Liver (tissue), 9 donors: ENCODE data around the gene CHRNA4. TPM values are rescaled to one million over a fixed set of nuclear protein-coding genes. Genes with fewer than 3 reads are reported as not detected.

ENCODE experiments used
- DNase-seq: peaks from one replicate; pipeline ENCODE4 v3.0.0-alpha.2; 2017; ENCODE audit warnings: low spot score
- H3K27ac ChIP-seq, 2 donors: one replicate each; pipeline ENCODE4 v1.7.0; 2013; ENCODE audit warnings: inconsistent platforms in 2 of 2, low read length in 2 of 2, control low read depth in 1 of 2, low read depth in 1 of 2, mild to moderate bottlenecking in 1 of 2
- H3K27me3 ChIP-seq, 4 donors: one replicate each; pipeline versions ENCODE4 v1.6.1 to v1.7.0; 2013; ENCODE audit warnings: low read length in 3 of 4, inconsistent platforms in 1 of 4, mild to moderate bottlenecking in 1 of 4, moderate library complexity in 1 of 4; ENCODE audit not compliant: control insufficient read depth in 4 of 4, insufficient read depth in 4 of 4
- H3K36me3 ChIP-seq, 4 donors: one replicate each; pipeline versions ENCODE4 v1.6.1 to v1.7.0; 2013; ENCODE audit warnings: low read length in 3 of 4, mild to moderate bottlenecking in 3 of 4, low read depth in 1 of 4, moderate library complexity in 1 of 4; ENCODE audit not compliant: control insufficient read depth in 4 of 4, insufficient read depth in 3 of 4
- H3K4me1 ChIP-seq, 4 donors: one replicate each; pipeline versions ENCODE4 v1.6.1 to v1.7.0; 2013; ENCODE audit warnings: low read length in 3 of 4, mild to moderate bottlenecking in 3 of 4, moderate library complexity in 1 of 4; ENCODE audit not compliant: control insufficient read depth in 4 of 4, insufficient read depth in 4 of 4
- H3K4me3 ChIP-seq, 3 donors: one replicate each; pipeline versions ENCODE4 v1.6.1 to v1.7.0; 2013; ENCODE audit warnings: low read length in 3 of 3, control low read depth in 1 of 3, low read depth in 1 of 3, mild to moderate bottlenecking in 1 of 3
- H3K9ac ChIP-seq, 2 donors: one replicate each; pipeline ENCODE4 v1.7.0; 2013; ENCODE audit warnings: low read length in 2 of 2, mild to moderate bottlenecking in 2 of 2, moderate library complexity in 2 of 2, control low read depth in 1 of 2, low read depth in 1 of 2
- H3K9me3 ChIP-seq, 4 donors: one replicate each; pipeline versions ENCODE4 v1.6.1 to v1.7.0; 2013; ENCODE audit warnings: low read length in 3 of 4; ENCODE audit not compliant: control insufficient read depth in 4 of 4
- EGR1 ChIP-seq, 2 donors: IDR thresholded peaks; 2 replicates each; pipeline ENCODE4 v1.6.1; 2016 to 2018; ENCODE audit warnings: antibody characterized with exemption in 2 of 2, low read depth in 2 of 2
- FOXA1 ChIP-seq: IDR thresholded peaks from 2 replicates; pipeline ENCODE4 v1.6.1; 2016; ENCODE audit warnings: antibody characterized with exemption
- FOXA2 ChIP-seq: IDR thresholded peaks from 2 replicates; pipeline ENCODE4 v1.6.1; 2016; ENCODE audit warnings: antibody characterized with exemption
- HNF4A ChIP-seq, 2 donors: conservative IDR thresholded peaks; 2 replicates each; pipeline ENCODE4 v1.6.1; 2016; ENCODE audit warnings: antibody characterized with exemption in 2 of 2, mild to moderate bottlenecking in 2 of 2
- HNF4G ChIP-seq: IDR thresholded peaks from 2 replicates; pipeline ENCODE4 v1.6.1; 2016; ENCODE audit warnings: antibody characterized with exemption
- JUND ChIP-seq, 2 donors: IDR thresholded peaks; 2 replicates each; pipeline ENCODE4 v1.6.1; 2016; ENCODE audit warnings: antibody characterized with exemption in 2 of 2
- NR2F2 ChIP-seq: IDR thresholded peaks from 2 replicates; pipeline ENCODE4 v1.6.1; 2016; ENCODE audit warnings: antibody characterized with exemption
- RAD21 ChIP-seq, 2 donors: IDR thresholded peaks; 2 replicates each; pipeline ENCODE4 v1.6.1; 2016; ENCODE audit warnings: antibody characterized with exemption in 2 of 2, mild to moderate bottlenecking in 2 of 2
- REST ChIP-seq: IDR thresholded peaks from 2 replicates; pipeline ENCODE4 v1.6.1; 2016; ENCODE audit warnings: antibody characterized with exemption, mild to moderate bottlenecking
- RXRA ChIP-seq, 2 donors: IDR thresholded peaks; 2 replicates each; pipeline ENCODE4 v1.6.1; 2017 to 2018; ENCODE audit warnings: antibody characterized with exemption in 2 of 2, mild to moderate bottlenecking in 1 of 2
- TAF1 ChIP-seq: conservative IDR thresholded peaks from 2 replicates; pipeline ENCODE4 v1.6.1; 2016; ENCODE audit warnings: antibody characterized with exemption, mild to moderate bottlenecking
- YY1 ChIP-seq: IDR thresholded peaks from 2 replicates; pipeline ENCODE4 v1.6.1; 2016; ENCODE audit warnings: antibody characterized with exemption, mild to moderate bottlenecking
- WGBS: extraction: QIAGEN DNeasy Blood & Tissue Kit; methylation state at CpG from one replicate; pipeline ENCODE4 v1.1.7; 2013; 5-methylcytosine and 5-hydroxymethylcytosine counted together
- polyA plus RNA-seq, 2 donors: library from polyadenylated mRNA; stranded (reverse) in 1 of 2; unstranded in 1 of 2; fragments of 200-250 nt in 1 of 2; fragments of >200 nt in 1 of 2; fragmentation: Nextera tagmentation in 1 of 2; extraction: Ambion mirVana in 1 of 2; gene quantifications; one replicate each; pipeline versions ENCODE4 v1.2.1 to v1.2.3, GENCODE V29; 2013 to 2015
- total RNA-seq, 2 donors: library from RNA; depleted of rRNA; stranded (reverse); fragments of >200 nt; gene quantifications; one replicate each; pipeline ENCODE4 v1.2.3, GENCODE V29; 2014
- TF ChIP-seq, protein P1 (sequence below): IDR thresholded peaks from 2 replicates; pipeline ENCODE4 v1.6.1; 2016; ENCODE audit warnings: antibody characterized with exemption
- TF ChIP-seq, protein P2 (sequence below): IDR thresholded peaks from 2 replicates; pipeline ENCODE4 v1.6.1; 2016; ENCODE audit warnings: antibody characterized with exemption
- TF ChIP-seq, protein P3 (sequence below): fragments of 150-350 bp; IDR thresholded peaks from 2 replicates; pipeline ENCODE4 v1.5.1; 2017; ENCODE audit warnings: improper control_type of control experiment, low read depth, low read length; ENCODE audit not compliant: missing input control
- TF ChIP-seq, protein P4 (sequence below): IDR thresholded peaks from 2 replicates; pipeline ENCODE4 v1.6.1; 2016; ENCODE audit warnings: antibody characterized with exemption
- donor health status: healthy.
- donor health status: healthy.
- donor health status: healthy.
- donor health status: healthy.
- donor health status: healthy.

CHRNA4 gene
- total and polyA plus RNA-seq, 4 donors: 3.2 to 23.3 (median 6.4) TPM; not detected in 1

GRCh38 chr20:63405102-63405730 lies 44.1 kb upstream of the CHRNA4 start:
- 75% methylated on average over 31 of the region's 31 CpGs for WGBS
- Histone ChIP-seq H3K4me1 (no peaks in the 10 kb centered on the region), H3K9me3 (no peaks in the 10 kb centered on the region), H3K36me3 (no peaks in the 10 kb centered on the region), H3K4me3 (no peak overlapping the region), H3K9ac (no peak overlapping the region), H3K27ac (no peak overlapping the region), H3K27me3 (peaks cover 0 to 3% (median 0%) of the 10 kb centered on the region in 4 donors)
- TF ChIP-seq FOXA1 (no peak), JUND (IDR thresholded peaks at IDR 0.05) (no peak), RXRA (IDR thresholded peaks at IDR 0.05) (no peak), HNF4A (conservative IDR thresholded peaks at IDR 0.05) (no peak), REST (no peak), RAD21 (IDR thresholded peaks at IDR 0.05) (no peak), FOXA2 (no peak), EGR1 (IDR thresholded peaks at IDR 0.05; ENCODE audit: low read depth in 2 of 2) (no peak)
- TF ChIP-seq, protein P1, sequence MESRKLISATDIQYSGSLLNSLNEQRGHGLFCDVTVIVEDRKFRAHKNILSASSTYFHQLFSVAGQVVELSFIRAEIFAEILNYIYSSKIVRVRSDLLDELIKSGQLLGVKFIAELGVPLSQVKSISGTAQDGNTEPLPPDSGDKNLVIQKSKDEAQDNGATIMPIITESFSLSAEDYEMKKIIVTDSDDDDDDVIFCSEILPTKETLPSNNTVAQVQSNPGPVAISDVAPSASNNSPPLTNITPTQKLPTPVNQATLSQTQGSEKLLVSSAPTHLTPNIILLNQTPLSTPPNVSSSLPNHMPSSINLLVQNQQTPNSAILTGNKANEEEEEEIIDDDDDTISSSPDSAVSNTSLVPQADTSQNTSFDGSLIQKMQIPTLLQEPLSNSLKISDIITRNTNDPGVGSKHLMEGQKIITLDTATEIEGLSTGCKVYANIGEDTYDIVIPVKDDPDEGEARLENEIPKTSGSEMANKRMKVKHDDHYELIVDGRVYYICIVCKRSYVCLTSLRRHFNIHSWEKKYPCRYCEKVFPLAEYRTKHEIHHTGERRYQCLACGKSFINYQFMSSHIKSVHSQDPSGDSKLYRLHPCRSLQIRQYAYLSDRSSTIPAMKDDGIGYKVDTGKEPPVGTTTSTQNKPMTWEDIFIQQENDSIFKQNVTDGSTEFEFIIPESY: no peak
- TF ChIP-seq, protein P2, sequence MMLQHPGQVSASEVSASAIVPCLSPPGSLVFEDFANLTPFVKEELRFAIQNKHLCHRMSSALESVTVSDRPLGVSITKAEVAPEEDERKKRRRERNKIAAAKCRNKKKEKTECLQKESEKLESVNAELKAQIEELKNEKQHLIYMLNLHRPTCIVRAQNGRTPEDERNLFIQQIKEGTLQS: no peak
- DNase-seq: no peak

DNA sequence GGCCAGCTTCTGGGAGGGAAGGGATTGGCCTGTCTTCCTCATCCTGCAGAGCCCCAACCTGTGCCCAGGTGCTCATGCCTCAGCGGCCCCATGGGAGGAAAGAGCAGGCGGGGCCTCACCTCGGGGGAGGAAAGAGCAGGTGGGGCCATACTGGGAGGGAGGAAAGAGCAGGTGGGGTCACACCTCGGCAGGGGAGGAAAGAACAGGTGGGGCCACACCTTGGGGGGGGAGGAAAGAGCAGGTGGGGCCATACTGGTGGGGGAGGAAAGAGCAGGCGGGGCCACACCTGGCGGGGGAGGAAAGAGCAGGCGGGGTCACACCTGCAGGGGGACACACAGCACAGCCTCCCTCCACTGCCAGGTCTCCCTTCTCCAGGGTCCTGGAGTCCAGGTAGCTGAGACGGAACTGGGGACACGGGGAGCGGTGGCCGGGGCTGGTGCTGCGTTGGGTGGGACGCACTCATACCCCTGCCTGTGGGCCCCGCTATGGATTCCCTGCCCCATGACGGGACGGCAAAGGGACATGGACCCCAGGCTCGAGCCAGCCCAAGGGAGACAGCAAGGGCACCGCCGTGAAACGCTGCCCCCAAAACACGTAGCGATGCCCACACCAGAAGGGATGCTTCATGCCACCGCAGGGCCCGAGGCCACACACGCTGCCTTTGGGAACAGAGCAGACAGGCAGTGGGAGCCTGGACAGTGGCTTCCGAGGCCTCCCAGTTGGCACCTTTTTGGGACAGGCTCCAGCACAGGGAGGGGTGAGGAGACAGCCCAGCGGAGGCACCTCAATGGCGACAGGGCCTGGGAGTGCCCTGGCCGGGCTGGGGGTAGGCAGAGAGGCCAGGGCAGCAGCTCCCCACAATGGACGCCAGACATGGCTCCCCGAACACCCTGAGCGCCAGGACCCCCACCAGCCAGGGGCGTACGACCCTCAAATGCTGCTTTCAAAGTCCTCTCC lies 43.3 kb upstream of the CHRNA4 start:
- Histone ChIP-seq H3K9ac (no peak overlapping the region), H3K9me3 (no peaks in the 10 kb centered on the region), H3K4me3 (no peak overlapping the region), H3K27me3 (peaks cover 0 to 3% (median 0%) of the 10 kb centered on the region in 4 donors), H3K27ac (no peak overlapping the region), H3K4me1 (no peaks in the 10 kb centered on the region), H3K36me3 (no peaks in the 10 kb centered on the region)
- no peak for DNase-seq
- TF ChIP-seq EGR1 (IDR thresholded peaks at IDR 0.05; ENCODE audit: low read depth in 2 of 2) (no peak), RXRA (IDR thresholded peaks at IDR 0.05) (no peak), HNF4G (no peak), TAF1 (no peak), YY1 (no peak), FOXA1 (no peak), RAD21 (IDR thresholded peaks at IDR 0.05) (no peak), NR2F2 (no peak)
- TF ChIP-seq, protein P2: no peak
- TF ChIP-seq, protein P3, sequence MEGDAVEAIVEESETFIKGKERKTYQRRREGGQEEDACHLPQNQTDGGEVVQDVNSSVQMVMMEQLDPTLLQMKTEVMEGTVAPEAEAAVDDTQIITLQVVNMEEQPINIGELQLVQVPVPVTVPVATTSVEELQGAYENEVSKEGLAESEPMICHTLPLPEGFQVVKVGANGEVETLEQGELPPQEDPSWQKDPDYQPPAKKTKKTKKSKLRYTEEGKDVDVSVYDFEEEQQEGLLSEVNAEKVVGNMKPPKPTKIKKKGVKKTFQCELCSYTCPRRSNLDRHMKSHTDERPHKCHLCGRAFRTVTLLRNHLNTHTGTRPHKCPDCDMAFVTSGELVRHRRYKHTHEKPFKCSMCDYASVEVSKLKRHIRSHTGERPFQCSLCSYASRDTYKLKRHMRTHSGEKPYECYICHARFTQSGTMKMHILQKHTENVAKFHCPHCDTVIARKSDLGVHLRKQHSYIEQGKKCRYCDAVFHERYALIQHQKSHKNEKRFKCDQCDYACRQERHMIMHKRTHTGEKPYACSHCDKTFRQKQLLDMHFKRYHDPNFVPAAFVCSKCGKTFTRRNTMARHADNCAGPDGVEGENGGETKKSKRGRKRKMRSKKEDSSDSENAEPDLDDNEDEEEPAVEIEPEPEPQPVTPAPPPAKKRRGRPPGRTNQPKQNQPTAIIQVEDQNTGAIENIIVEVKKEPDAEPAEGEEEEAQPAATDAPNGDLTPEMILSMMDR: no peak
- TF ChIP-seq, protein P4, sequence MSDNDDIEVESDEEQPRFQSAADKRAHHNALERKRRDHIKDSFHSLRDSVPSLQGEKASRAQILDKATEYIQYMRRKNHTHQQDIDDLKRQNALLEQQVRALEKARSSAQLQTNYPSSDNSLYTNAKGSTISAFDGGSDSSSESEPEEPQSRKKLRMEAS: no peak
- 68% methylated on average over 34 of the region's 34 CpGs for WGBS
